GM04503 (cell line): ENCODE data around the gene ETV3.

Experiments
- DNase-seq: peaks from one replicate; pipeline ENCODE4 v3.0.0-alpha.2; 2012; ENCODE audit warnings: low read depth

ETV3 gene

DNA sequence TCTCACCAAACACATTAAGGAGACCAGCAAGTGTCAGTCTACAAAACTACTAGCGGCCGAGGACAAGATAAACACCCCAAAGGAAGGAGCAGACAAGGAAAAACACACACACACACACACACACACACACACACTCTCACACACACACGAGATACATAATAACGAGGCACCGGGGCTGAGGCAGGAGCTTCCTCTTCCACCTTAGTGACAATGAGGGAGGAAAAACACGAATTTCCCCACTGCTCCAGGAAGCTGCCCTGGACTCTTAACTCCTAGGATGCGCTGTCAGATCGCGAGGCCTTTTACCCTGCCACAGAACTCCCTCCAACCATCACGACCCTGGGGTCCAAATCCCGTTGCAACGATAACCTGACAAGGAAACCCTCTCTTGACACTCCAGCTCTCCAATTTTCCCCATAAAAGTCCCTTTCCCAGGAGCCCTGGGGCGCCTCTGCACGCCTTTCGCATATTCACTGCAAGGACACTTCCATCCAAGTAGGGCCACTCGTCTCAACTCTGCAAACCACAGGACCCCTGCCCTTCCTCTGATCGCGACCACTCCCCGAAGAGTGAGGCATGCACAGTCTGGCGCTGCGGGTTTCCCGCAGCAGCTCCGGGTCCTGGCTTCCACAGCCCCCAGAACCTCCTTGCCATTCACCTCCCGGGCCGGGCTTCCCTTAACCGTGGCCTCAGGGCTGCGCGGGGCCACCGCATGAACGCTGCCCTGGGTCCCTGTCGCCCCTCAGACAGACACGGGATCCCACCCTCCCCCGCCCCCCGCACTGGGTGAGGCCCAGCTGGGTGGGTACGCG lies 581 bp downstream of the ETV3 start:
- DNase-seq, result no peak

DNA sequence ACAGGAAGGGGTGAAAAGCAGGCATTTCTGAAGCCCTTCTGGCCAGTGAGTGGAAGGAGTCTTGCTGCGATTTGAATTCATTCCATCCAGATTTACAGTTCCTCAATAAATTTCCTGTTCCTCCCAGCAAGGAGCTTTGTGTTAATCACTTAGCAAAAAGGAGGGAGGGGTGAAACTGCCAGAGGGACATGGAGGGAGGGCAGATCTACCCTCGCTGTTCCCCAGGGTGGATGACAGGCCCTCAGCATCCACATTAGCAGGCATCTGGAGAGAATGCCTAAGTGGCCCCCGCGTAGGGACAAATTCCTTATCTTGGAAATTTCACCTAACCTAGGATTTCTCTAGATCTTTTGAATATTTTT lies 1.2 kb downstream of the ETV3 start:
- DNase-seq, result no peak

DNA sequence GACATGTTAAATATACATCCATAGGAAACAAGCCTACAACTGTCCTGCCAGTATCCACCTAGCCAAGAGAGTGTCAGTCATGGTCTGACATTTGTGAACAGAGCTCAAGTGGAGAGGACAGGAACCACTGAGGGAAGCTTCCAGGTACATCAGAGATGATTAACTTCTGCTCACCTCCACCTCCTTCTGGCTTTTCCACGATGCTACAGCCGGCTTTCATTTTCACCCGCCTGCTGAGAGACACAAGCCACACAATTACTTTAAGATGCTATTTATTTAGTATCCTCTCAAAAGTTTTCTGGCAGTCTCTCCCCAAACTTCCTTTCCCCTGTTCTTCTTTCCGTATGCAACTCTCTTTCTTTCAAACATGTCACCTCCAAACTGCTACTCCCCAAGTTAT lies 2.1 kb downstream of the ETV3 start:
- no peak for DNase-seq

DNA sequence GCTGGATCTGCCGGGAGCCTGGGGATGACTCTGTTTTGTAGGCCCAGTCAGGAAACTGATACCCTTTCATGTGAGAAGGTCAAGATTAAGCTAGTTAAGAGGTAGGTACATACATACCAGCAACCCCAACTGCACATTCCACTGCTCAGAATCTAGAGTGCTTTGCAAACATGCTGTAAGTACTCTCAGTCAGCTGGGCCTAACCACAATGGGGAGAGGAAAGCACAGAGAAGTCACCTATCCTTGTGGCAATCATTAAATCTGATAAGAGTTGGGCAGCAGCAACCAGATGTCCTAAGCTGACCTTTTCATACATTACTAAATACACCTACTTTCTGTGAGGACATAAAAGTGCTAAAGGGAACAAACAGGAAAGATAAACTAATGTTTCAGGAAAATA lies 2.5 kb downstream of the ETV3 start:
- no peak for DNase-seq

DNA sequence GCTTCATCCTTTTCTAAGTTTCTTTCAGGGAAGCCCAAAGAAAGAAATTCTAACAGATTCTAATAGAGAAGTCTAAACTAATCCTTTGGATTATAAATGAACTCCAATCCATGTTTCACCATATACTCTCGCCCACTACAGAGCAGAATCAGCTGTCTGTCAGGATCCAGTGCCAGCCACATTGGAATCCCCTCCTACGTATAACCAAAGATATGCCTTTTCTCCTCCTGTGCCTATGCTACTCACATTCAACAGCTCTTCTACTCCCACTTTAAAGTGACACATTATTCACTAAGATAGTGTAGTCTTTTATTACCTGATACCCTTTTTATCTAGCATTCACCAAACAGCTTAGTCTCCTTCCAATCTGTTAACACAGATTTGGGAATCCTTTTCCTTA lies 3.1 kb downstream of the ETV3 start:
- no peak for DNase-seq

DNA sequence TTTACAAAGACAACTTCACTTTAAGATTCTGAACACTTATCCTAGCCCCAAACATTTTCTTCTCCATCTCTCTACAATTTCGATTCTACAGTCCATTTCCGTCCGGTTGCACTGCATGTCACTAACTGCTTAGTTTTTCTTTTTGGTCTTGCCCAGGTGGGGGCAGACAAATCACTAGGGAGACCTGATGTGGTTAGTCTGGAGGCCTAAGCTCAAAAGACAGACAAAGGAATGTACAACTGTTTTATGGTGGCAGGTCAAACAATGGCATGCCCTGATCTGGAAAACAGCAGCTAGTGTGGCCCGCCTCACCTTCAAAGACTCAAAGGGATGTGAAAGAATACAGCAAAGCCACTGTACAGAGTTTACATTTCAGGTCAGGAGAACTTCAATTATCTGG lies 3.8 kb downstream of the ETV3 start:
- no peak for DNase-seq

DNA sequence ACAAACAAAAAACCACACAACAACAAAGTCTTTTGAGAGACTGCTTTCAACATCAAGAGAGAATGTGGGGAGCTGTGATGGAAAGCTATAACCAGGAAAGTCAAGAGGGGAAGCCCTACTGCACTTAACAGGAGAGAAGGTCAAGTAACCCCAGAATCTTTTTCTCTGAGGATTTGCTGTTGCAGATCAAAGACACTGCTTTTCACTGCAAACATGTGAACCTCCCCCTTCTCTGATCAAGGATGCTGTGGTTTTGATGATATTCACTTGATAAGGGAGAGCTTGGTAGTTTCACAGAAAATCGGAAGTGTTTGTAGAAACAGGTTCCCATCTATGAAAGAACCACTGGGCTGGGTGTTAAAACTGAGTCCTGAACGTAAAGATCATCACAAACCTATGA lies 4.8 kb downstream of the ETV3 start:
- DNase-seq, result no peak

DNA sequence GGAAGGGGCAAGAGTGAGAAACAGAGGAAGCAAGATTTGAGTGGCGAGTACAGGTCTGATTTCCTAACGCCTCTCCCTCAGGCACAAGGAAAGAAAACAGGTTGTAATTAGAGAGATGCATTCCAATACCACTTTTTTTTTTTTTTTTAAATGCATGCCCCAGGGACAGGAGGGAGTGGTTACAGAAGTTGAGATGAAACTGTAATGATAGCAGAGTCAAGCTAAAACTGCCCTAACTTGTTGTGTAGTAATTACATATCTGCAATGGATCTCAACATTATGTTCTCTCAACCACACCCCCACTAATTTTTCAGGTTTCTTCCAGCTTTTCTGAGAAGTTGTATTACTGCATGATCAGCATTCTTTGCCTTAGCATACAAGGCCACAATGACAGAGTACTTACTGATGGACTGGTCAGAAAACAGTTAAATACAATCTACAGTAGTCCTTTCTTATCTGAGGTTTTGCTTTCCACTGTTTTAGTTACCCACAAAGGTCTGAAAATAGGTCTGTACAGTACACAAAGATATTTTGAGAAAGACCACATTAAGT lies 5.5 kb downstream of the ETV3 start:
- no peak for DNase-seq

DNA sequence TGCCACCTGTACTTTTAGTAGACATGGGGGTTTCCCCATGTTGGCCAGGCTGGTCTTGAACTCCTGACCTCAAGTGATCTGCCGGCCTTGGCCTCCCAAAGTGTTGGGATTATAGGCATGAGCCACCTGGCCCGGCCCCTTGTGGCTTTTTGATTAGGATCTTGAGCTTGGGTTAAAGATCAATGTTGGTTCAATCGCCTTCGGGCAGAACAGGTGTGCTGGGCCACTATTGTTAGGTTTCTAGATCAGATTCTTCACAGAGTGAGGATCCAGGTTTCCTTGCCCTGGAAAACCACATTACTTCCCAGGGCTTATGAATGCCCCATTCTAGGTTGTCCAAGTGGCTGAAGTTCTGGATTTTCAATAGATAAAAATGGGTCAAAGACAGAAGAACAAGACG lies 6.1 kb downstream of the ETV3 start:
- no peak for DNase-seq

DNA sequence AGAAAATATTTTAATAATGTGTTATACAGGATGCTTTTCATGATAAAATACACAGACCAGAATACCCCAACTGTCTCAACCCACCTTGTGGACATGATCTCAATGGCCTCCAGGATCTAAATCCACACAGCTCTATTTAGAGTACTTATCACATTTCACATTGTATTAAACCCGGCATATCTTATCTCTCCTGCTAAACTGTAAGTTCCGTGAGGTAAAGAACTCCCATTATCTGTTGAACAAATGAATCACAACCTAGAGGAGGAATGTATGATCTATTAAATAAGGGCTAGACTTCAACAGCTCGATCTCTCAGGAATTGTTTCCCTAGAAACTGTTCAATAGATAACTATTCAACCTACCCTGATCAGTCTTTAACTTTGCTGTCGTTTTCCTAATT lies 6.9 kb downstream of the ETV3 start:
- DNase-seq, result no peak

DNA sequence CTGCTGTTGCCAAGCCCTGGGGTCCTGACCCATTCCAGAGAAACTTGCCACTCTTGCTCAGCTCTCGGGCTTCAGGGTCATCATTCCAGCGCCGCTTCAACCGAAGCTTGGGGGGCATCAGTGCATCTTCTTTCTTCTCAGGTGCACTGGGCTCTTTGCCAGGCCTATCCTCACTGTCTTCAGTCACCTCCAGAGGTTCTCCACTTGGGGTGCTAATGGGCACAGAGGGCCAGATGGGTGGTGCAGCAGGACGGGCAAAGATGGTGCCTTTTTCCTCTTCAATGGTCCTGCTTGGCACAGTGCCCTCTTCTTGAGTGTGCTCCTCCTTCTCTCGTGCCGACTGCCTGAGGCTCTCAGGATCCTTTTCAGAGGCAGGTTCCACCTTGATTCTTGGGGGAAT lies 13.3 kb downstream of the ETV3 start:
- no peak for DNase-seq

DNA sequence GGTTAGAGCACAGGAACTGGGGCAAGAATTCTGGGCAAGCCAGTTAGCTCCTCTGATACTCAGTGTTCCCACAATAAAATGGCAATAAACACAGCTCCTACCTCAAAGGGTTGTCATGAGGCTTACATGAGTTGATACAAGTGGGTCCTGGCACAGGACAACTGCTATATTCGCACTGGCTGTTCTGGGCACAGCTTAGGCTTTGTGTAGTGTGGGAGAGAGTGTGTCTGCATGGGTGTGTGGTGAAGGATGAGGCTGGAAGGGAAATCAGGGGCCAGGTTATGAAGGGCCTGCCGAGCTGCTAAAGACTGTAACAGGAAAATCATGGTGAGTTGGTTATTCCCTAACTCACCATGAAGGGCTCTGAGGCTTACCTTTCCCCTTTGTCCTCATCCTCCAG lies 18.7 kb downstream of the ETV3 start:
- DNase-seq, result no peak

DNA sequence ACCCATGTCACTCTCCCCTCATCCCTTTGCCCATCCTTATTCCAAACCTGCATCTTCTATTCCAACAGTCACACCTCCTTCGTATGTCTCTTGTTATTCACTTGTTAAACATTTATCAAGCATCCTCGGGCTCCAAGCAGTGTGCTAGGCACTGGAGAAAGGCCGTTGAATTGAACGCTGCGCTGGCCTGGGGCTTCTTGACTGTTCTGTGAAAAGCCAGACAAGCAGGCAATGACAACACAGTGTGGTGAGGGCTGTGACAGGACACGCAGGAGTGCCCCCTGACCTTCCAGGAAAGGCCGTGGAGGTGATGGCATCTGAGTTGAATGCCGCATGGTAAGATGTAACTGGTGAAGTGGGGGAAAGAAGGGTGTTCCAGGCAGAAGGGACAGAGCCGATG lies 19.2 kb downstream of the ETV3 start:
- DNase-seq, result no peak

DNA sequence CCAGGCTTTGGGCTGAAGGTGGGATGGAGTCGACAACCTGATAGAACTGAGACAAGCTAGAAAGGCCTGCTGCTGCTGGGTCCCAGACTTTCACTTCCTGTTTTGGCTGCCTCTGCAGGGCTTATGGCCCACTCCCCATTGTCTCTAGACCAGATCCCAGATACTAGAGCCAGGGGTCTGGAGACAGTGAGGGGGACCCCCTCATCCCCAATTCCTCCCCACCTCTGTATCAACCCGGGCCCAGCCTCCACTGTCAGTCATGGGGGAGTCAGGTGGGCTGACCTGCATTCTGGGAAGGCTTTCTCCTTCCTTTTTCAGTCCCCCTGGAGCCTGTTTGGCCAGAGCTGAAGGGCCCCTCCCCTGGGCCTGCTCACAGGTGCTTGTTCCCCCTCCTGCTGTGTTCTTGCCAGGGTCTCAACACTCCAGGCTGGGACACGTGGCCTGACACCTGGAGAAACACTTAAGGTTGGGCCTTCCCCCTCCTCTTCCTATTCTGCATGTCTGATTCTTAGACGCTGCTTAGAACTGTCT lies 20.6 kb downstream of the ETV3 start:
- no peak for DNase-seq

DNA sequence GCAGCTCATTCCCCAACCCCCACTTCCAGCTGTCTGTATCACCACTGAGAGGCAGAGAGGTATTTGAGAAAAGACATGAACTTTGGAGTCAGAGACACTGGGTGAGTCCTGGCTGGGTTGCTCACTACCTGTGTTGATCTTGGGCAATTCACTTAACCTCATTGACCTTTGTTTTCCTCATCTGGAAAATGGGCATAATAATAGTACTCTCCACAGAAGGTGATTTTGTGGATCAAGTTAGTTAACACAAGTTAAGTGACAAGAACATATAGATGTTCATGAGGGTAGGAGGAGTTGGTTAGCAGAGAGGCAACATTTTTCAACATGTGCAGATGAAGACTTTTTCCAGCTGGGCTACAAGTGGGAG lies 21.5 kb downstream of the ETV3 start:
- DNase-seq, result no peak

DNA sequence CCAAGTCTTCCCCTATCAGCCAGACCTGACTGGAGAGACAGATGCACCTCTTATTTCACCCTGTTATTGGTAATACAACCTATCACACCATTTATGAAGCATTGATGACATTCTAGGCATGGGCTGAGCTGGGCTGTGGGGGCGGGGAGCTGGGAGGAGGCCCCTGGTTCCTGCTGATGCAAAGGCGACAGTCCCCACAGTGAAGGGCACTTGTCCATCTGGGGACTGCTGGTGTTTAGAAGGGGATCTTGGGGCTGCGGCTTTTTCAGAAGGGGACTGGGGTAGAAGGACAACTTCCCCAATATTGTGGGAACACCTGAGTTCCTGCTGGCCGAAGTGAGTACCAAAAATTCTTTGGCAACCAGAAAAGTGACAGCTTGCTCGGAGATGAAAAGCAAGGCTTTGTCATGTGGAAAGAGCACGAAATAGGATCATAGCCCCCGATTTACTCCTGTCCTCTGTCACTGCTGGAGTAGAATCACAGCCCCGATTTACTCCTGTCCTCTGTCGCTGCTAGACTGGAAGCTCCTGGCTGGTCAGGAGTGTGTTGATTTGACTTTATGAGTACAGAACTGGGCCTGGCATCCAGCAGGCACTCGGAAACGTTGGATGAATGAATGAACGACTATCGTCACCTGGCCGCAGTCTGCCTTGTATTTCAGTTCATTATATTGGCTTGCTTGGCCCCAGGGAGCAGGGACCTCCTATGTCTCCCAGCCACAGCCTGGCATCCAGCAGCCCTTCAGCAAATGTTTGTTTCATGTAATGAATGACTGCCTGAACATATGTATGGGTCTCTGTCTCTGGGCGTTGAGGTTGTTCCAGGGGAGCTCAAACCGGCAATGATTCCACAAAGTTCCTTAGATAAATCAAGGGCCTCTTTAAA lies 22.1 kb downstream of the ETV3 start:
- no peak for DNase-seq

DNA sequence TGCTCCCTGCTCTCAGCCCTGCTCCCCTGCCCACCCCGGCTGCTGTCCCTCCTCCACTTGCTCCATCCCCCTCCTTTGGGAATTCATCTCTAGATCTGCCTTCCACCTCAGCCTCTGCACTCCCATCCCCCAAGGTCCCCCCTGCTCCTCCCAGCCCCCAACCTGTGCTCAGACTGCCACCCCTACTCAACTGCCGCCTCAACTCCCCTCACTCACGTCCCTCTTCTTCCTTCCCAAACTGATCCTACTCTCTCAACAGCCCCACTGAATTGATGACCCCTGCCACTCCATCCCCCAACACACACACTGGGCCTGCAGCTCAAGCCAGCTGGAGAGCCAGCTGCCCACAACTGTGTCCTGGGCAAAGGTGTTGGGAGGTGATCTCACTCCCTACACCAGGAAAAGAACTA lies 22.8 kb downstream of the ETV3 start:
- DNase-seq, result no peak

DNA sequence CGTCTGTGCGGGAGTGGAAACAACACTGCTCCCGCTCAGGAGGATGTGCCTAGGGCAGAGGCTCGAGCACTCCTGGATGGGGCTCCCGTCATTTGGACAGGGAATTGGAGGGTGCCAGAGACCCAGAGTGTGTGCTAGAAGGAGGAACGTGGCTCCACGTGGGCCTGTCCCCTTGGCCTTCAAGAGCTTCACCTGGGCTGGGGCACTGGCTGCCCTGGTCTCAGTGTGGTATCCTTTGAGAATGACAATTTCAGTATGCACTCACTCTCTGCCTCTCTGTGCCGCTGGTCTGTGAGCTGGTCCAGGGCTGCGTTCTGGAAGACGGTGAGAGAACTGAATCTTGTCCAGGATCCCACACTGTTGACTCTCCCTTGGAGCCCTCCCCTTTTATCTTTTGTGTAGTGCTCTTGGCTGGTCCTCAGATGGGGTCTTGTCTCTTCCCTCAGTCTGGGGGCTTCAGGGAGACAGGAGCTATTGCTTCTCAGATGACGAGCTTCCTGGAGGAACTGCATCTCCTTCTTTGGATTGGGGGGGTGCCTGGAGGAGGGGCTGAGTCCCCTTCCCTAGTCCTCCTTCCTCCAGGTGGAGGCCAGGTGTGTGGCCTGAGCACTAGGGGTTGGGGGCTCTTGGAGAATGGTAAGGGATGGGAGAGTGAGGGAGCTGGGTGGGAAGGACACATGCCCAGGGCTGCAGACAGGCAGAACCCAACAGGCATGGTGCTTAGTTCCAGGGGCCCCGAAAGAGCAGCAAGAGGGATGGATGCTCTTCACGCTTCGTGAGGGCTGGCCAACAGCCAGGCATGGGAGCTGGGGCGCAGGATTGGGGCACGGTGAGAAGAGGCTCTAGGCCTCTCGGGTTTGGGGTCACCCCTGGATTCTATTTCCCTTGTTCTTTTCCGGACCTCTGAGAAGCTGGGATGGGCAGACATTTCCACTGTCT lies 23.7 kb downstream of the ETV3 start:
- DNase-seq, result no peak

DNA sequence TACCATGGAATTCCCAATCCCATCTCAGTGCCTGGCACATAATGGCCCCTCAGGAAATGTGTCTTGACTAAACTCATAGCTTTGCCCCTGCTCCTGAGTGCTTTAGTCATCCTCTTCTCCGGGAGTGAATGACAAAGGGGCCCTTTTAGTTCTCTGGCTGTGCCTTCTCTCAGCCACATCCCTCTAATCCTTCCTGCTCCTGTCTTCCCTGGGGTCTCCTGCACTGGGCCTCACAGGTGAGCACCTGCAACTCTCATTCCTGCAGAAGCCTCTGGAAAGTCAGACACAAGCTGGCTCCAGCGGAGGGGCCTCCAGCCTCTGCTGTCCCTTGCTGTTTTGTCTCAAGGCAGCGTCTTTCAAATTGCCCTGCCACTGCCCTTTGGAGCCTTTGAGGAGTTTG lies 24.6 kb downstream of the ETV3 start:
- no peak for DNase-seq

DNA sequence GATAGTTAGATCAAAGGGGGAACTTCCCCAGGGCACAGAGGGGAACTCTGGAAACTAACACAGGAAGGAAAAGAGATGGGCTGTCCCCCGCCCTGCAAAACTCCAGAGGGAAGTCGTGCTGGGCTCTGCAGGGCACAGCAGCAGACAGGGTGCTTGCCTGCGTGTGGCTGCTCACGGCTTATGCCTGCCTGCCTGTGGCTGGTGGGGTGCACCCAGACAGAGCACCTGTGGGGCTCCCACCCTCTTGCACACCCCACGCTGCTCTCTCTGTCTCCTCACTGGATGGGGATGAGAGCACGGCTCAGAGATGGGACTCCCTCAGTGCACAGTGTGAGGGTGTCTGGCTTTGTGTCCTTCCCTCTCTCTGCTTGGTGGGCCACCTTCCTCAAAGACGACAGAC lies 25.1 kb downstream of the ETV3 start:
- no peak for DNase-seq

DNA sequence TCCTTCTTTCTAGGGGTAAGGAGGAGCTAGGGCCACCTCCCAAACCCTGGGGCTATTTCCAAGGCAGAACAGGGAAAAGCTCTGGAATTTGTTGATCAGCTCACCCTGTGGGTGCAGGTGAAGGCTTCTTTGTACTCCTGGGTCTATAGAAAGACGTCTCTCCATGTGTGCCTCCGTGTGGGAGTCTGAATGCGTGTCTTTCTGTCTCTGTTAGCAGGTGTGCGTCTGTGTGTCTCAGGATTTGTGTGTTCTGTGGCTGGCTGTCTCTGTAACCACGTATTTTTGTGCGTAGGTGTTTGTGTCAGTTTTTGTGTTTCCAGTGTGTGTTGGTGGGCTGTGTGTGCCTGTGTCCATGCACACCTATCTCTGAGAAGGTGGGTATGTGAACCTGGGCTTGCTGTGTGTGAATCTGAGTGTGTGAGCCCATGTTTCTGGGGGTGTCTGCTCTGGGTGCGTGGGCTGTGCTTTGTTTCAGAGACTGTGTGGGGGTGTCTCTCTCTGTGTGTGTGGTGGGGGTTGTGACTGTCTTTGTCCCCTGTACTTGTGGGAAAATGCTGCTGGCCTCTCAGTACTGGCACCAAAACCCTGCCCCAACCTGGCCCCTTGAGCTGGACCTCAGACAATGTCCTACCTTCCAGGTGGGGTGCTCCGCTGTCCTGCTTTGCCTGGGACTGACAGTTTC lies 25.9 kb downstream of the ETV3 start:
- DNase-seq, result no peak
